ENCODE data around the gene COPS9.

COPS9 gene

GRCh38 chr2:240166191-240166590, 30.1 kb upstream of the COPS9 start:
- DNase-seq (ENCODE audit: low read depth): no peak
- TF ChIP-seq, protein P1, sequence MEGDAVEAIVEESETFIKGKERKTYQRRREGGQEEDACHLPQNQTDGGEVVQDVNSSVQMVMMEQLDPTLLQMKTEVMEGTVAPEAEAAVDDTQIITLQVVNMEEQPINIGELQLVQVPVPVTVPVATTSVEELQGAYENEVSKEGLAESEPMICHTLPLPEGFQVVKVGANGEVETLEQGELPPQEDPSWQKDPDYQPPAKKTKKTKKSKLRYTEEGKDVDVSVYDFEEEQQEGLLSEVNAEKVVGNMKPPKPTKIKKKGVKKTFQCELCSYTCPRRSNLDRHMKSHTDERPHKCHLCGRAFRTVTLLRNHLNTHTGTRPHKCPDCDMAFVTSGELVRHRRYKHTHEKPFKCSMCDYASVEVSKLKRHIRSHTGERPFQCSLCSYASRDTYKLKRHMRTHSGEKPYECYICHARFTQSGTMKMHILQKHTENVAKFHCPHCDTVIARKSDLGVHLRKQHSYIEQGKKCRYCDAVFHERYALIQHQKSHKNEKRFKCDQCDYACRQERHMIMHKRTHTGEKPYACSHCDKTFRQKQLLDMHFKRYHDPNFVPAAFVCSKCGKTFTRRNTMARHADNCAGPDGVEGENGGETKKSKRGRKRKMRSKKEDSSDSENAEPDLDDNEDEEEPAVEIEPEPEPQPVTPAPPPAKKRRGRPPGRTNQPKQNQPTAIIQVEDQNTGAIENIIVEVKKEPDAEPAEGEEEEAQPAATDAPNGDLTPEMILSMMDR (conservative IDR thresholded peaks at IDR 0.05; ENCODE audit: control insufficient read depth, insufficient read depth, low read depth, low read length): no peak
- H3K4me3 ChIP-seq (ENCODE audit: control insufficient read depth, low read depth, low read length): no peak overlapping the region

DNA sequence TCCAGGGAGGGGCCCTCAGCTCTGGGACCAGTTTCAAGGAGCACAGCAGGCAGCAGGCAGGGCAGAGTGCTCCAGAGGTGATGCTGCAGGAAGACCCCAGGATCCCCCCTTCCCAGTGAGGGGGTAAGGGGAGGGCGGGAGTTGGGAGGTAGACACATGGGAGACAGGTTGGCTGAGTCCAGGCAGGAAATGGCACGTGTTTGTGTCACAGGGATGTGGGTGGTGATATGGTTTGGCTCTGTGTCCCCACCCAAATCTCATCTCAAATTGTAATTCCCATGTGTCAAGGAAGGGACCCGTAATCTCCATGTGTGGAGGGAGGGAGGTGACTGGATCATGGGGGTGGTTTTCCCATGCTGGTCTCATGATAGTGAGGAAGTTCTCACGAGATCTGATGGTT, 29.6 kb upstream of the COPS9 start:
- no peak for DNase-seq (ENCODE audit: low read depth)
- no peak overlapping the region for H3K4me3 ChIP-seq (ENCODE audit: control insufficient read depth, low read depth, low read length)
- TF ChIP-seq, protein P1 (conservative IDR thresholded peaks at IDR 0.05; ENCODE audit: control insufficient read depth, insufficient read depth, low read depth, low read length): no peak

GRCh38 chr2:240165034-240165433, 28.9 kb upstream of the COPS9 start:
- DNase-seq (ENCODE audit: low read depth): no peak
- TF ChIP-seq, protein P1 (conservative IDR thresholded peaks at IDR 0.05; ENCODE audit: control insufficient read depth, insufficient read depth, low read depth, low read length): no peak
- no peak overlapping the region for H3K4me3 ChIP-seq (ENCODE audit: control insufficient read depth, low read depth, low read length)

GRCh38 chr2:240164586-240164985, 28.5 kb upstream of the COPS9 start:
- no peak for DNase-seq (ENCODE audit: low read depth)
- TF ChIP-seq, protein P1 (conservative IDR thresholded peaks at IDR 0.05; ENCODE audit: control insufficient read depth, insufficient read depth, low read depth, low read length): no peak
- H3K4me3 ChIP-seq (ENCODE audit: control insufficient read depth, low read depth, low read length): no peak overlapping the region

GRCh38 chr2:240163844-240164574, 27.9 kb upstream of the COPS9 start:
- TF ChIP-seq, protein P1 (conservative IDR thresholded peaks at IDR 0.05; ENCODE audit: control insufficient read depth, insufficient read depth, low read depth, low read length): no peak
- no peak overlapping the region for H3K4me3 ChIP-seq (ENCODE audit: control insufficient read depth, low read depth, low read length)
- no peak for DNase-seq (ENCODE audit: low read depth)

- H3K4me3 ChIP-seq (ENCODE audit: control insufficient read depth, low read depth, low read length): no peak overlapping the region
- no peak for DNase-seq (ENCODE audit: low read depth)
- TF ChIP-seq, protein P1 (conservative IDR thresholded peaks at IDR 0.05; ENCODE audit: control insufficient read depth, insufficient read depth, low read depth, low read length): no peak
Measured at GRCh38 chr2:240162939-240163714, 27.0 kb upstream of the COPS9 start.

All from fibroblast of mammary gland (primary cell).